Measurements from ENCODE around the gene C1orf21.

The C1orf21 gene

DNA sequence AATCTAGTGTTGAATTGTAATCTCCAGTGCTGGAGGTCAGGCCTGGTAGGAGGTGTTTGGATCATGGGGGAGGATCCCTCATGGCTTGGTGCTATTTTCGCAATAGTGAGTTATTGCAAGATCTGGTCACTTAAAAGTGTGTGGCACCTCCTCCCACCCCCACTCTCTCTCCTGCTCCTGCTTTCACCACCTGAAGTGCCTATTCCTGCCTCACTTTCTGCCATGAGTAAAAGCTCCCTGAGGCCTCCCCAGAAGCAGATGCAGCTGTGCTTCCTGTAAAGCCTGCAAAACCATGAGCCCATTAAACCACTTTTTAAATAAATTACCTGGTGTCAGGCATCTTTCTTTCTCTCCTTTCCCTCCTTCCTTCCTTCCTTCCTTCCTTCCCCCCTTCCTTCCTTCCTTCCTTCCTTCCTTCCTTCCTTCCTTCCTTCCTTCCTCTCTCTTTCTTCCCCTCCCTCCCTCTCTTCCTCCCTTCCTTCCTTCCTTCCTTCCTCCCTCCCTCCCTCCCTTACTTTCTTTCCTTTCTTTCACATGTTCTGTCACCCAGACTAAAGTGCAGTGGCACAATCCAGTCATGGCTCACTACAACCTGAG is 172.4 kb downstream of the C1orf21 start:
- no peak for DNase-seq

DNA sequence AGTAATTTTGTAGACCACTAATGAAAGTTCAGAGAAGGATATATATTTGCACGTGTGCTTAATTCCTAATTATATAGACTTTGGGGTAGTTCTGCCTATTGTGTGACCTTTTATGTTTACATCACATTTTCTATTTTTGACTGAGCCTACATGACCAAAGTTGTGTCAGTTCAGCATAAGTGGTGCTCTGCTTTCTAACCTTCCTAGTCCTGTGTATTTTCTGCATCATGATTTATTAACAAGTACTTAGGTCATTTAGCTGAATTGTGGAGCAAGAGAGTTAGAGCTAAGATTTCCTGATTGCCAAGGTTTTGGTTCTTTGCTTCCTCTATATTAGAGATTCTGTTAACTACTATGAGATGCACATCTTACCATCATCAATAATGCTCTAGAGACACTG is 176.0 kb downstream of the C1orf21 start:
- no peak for DNase-seq

DNA sequence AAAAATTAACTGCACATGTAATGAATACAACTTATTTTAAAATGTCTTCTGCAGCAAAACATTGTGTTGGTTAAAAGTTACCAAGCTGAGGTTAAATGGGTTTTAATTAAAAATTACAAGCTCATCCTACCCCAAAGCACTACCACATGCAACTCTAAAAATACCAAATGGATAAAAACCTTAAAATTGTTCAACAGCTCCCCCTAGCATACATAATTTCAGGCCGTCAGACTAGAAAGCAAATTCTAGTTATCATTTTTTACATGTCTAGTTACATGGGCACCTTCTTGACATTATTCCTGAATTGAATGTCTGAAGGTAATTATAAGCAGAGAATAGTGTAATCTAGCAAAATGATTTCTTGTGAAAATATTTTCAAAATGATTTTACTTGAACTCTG is 176.5 kb downstream of the C1orf21 start:
- DNase-seq = no peak

DNA sequence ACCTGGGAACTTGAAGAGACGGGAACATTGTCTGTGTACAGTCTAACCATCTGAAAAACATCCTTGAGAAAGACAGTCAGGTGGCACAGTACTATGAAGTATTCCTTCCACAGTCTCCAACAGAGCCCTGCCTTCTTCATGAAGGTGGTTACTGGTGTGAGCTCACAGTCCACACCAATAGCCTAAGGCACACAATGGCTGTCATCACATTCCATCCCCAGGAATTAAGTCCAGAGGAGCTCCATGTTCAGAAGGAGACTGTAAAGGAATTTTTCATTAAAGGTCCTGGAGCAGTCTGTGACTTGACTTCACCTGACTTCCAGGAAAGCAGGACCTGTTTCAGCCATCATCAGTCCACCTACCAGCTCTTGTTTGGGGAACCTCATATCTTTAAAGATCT is 180.2 kb downstream of the C1orf21 start:
- DNase-seq = no peak

DNA sequence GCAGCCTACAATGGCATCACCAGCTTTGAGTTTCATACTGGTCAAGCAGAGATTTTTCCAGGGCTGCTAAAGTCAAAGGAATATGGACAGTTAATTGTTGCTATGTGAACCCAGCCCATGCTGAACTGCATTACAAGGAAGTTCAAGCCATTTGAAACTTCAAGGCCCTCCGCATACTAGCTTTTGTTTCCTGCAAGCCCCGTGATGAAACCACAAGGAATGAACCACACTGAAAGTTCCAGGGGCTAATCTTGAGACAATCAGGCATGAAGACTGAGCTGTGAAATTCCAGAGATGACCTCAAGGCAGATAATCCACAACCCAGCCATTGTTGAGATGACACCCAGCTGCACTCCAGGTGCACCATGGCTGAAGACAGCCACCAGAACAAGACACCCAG is 180.8 kb downstream of the C1orf21 start:
- DNase-seq = no peak

DNA sequence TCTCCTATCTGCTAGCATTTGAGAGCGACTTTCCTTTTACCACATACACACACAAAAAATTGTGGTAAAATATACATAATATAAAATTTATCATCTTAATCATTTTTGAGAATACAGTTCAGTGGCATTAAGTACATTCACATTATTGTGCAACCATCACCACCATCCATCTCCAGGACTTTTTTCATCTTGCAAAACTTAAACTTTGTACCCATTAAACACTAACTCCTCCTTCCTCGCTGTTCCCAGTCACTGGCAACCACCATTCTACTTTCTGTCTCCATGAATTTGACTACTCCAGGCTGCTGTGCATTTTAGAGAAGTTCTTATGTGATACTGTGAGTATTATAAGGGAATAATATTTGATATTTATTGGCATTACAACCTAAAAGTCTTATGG is 181.3 kb downstream of the C1orf21 start:
- DNase-seq = no peak

DNA sequence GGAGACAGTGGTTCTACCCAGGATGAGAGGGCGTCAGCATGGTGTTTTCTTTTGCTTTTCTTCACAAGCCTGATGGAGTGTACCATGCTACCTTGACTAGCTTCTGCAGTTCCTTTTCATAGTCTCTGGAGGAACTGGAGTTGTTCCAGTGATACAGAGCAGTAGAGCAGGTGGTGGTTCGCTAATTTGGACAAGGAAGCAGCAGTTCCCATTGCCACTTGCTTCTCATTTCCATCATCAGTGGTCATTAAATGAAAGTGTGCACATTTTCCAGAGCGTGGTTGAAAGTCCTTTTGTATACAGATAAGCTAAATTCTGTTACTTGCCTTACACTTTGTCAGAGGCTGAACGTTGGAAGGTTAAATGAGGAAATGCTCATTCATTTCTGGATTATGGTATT is 182.3 kb downstream of the C1orf21 start:
- no peak for DNase-seq

DNA sequence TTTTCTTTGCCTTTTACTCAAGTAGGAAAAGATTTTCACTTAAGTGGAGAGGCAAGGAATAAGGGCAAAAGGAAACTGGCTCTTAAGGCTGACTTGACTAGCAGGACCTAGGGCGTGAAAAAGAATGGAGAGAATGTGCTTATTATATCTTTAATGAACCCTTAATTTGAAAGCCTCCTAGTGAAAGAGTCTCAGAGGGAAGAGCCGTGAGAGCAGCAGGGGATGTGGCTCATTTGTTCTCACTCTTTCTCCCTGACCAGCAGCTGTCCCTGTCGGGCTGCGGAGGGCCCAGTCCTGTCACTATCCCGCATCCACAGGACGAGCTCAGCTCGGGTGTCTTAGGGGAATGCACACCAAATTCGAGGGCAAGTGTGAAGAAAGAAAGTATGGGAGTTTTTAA is 187.8 kb downstream of the C1orf21 start:
- DNase-seq = no peak

DNA sequence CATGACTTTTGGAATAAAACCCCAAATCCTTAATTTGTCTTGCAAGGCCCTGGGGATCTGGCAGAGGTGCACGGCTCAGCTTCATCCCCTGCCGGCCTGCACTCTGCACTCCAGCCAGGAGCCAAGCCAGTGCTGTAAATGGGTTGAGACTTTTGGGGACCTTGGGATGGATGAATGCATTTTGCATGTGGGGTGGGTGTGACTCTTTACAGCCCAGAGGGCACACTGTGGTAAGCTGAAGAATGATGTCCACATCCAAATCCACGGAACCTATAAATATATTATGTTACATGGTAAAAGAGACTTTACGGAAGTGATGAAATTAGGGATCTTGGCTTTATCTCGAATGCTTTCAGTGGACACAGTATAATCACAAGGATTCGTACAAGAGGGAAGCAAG is 190.0 kb downstream of the C1orf21 start:
- DNase-seq = no peak

DNA sequence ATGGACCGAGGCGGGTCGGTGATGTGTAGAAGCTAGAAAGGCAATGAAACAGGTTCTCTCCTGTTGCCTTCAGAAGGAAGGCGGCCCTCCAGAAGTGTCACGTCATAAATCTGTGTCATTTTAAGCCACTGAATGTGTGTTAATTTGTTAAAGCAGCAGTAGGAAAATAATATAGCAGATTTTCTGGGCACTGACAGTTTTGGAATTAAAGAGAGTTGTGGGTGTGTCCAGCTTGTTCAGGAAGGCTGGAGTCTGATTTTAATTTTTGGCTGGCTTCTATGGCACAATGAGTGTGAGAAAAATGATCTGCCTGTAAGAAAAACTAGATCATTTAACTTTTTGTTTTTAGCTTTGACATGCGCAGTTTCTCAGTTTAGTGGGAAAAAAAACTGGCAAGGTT is 190.5 kb downstream of the C1orf21 start:
- no peak for DNase-seq

DNA sequence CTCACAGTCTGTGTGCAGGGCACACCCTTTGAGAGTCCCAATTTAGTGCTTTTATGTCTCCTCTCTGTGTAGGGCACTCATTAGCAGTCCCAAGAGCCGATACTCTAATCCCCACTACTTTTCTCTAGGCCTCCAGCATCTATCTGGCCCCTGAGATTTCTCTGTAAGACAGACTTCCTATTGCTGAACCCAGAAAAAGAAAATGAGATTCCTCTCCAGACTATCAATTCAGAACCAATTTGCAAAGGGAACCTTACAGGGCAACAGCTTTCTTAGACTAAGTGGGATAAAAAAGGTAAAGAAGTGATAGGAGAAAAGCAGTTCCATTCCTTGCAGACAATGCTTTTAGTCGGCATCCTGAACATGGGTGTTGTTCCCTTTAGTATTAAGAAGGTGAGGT is 195.6 kb downstream of the C1orf21 start:
- no peak for DNase-seq

DNA sequence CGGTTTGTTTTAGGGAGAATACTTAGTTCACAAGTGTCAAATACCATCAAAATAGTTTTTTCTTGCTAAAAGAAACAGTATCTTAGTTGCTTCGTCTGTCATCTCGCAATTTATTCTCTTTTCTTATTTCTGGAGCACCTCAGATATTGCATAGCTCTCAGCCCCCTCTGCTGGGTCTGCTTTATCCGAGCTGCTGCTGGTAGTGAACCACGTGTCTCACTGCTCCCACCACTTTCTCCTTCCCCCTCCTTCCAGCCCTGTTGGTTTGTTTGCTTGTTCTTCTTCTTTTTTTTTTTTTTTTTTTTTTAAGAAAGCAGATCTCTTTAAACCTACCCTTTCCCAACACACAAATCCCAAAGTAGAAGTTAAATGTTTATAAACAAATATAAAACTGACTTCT is 197.0 kb downstream of the C1orf21 start:
- DNase-seq = no peak

DNA sequence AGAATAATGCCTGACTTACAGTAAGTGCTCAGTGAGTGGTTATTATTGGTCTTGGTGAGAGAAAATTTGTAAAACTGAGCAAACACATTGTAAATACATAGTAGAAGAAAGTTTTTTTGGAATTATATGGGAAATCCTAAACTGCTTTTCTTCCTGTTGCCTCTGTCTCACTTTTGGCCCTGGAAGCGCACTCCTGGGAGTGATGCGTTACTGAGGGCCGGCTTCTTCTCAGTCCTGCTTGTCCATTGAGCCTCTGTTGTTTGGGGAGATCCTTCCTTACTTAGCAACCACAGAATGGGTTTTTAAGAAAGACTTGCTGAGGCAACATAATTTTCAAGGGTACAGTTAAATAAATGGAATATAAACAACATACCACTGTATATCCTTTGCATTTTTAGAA is 201.9 kb downstream of the C1orf21 start:
- DNase-seq = no peak

DNA sequence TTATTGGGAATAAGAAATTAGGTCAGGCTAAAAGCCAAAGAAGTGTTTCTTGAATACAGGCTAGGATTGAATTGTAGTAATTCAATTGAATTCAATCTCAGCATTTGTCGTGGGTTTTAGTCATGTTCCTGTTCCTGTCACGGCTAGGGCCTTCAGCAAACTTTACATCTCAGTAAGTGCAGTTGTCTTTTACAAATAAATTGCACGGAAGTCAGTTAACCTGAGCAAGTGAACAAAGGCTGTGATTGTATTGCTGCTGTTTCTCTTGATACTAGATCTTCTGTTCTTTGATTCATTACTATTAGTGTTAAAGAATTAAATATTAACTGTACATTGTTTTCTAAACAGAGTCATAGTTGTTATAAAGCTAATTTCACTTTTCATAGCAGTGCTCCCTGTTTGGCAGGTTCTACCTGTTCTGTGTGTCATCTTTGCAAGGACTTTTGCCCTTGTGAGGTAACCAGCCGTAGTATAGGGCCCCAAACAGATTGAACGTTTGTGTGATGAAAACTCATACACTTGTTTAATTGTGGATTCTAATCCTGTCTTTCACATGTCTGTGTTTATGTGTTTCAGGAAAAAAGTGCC is 203.4 kb downstream of the C1orf21 start:
- DNase-seq = no peak

DNA sequence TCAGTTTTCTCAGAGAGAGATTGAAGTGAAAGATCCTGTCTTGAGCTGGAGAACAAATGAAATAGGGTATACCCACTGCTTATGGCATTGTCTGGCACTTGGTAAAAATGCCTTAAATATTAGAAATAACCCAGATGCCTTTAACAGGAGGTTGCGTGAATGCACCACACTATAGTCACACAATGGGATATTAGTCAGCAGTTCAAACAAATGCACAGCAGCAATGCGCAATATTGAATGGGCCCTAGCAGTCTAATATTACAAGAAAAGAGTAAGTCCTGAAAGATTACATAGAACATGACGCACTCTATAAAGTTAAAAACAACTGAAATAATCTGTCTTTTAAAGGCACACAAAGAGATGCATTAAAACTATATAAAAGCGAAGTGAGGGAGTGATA is 206.8 kb downstream of the C1orf21 start:
- no peak for DNase-seq

DNA sequence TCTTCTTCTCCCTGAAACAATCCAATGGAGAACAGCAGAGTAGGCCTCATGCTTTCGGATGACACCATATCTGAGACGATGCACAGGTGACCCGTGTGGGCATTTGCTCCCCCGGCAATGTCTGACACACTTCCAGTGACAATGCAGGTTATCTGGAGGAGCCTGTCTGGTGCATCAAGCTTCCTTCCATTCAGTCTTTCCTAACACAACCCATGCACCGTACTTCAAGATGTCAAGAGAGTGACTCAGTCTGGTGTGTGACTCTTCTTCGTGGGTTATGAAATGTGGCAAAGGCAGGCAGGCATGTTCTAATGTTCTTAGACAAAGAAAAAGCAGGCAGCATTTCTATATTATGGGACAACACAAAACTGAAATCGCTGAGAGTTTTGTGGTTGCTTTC is 208.8 kb downstream of the C1orf21 start:
- no peak for DNase-seq

DNA sequence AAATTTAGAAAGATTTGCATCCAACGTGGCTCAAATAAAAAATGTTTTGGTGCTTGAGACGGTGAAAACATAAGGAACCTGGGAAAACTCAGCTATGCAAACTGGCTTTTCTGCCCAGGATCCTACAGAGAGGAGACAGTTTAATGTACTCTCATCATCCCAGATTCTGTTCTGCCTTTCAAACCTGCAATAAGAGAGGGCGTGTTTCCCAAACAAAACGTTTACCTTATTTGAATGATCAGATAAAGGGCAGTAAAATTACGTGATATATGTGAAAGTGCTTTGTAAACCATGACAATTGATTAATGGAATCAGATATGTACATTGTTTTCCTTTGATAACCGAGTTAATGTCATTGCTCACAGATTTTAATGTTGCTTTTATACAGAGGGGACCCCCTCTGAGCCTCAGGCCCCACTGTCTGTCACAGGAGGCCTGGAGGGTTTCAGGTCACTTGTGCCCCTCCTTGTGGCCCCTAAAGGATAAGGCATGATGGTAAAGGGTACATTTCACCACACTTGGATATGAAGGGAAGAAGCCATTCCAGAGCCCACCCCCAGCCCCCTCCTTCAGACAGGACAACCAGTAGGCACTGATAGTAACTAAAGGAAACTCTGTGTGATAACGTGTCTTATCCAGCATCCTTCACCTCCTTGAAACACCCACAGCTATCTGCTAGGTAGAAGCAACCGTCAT is 210.3 kb downstream of the C1orf21 start:
- no peak for DNase-seq

DNA sequence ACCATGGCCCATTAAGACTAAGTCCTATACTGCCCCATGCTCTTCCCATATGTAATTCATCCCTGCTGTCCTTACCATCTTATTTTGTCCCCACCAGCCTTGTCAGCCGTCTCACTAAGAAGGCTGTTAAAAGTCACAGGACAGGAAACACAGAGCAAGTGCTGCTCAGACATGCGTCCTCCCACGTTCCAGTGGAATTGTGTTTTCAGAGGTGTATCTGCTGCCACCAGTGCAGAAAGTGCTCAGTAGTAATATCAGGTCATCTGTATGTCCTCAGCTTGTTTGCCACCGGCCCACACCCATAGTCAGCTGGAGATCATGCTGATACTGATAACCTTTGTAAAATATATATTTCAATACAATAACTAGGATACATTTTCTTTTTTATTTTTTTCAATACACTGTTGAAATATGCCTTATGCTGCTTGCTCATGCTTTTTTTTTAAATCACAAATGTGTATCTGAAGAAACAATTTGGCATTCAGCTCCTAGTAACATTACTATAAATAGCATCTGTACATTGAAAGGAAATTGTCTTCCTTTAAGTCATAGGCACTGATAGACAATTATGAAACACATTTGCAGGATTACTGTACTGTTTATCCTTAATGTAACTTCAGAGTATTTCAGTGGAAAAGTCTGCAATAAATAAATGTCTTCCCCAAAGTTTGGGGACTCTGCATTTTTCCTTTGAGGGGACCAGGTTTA is 211.0 kb downstream of the C1orf21 start:
- no peak for DNase-seq

DNA sequence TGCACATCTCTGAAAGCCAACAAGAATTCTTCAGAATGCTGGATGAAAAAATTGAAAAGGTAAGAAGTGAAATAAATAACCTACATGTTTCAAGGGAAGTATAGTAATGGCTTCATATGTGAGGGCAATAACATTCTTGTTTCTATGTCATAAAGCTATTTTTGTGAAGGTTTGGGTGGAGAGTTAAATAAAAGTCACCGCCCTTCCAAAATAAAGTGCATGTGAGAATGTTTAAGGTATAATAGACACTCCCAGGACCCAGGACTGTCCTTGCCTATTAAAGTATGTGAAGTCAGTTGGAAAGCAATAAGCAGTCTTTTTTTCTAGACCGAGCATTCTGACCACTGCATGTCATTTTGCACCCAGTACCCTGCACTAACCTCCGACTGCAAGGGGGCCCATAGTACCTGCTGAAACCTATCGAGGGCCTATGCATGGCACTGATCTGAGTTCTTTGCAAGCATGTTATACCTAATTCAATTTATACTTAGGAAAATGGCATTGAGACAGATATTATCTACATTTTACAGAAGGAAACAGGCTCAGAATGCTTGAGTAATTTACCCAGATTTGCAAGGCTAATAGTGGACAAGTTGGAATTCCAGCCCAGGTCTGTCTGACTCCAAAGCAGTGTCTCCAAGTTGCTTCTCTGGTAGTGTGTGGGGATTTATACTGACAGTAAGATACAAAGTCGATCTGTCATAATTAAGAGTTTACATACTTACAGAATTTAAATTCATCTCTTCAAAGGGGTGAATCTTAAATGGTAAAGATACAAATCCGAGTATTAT is 211.8 kb downstream of the C1orf21 start:
- DNase-seq = no peak

DNA sequence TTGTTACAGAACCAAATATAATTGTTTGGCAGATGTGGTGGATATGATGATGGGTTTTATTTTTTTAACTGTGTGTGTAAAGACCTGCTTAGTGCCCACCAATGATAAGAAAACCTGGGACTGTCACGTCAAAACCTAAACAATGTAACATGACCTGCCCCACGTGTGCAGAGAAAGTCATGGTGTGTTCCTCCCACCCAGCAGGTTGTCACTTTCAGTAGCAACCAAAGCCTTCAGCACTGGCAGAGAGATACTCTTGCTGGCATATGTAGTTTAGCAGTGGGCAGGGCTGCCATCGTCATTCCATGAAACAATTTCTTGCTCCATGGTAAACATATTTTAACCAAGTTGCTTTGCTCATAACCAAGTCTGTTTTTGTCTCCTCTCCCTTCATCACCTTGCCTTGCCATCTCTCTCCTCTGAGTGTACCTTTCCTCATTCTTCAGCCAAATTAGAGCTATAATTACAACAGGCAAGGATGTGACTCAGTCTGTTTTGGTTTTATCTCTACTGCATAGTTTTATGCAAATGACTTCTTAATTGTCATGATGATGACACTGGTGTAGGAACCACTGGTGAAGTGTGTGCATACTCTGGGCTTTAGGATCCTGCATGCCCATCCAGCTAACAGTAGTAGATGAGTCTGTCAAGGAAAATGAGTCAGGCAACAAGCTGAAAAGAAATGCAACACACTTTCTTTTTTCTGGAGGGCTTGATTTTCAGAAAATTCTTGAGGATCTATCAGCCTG is 217.5 kb downstream of the C1orf21 start:
- no peak for DNase-seq

DNA sequence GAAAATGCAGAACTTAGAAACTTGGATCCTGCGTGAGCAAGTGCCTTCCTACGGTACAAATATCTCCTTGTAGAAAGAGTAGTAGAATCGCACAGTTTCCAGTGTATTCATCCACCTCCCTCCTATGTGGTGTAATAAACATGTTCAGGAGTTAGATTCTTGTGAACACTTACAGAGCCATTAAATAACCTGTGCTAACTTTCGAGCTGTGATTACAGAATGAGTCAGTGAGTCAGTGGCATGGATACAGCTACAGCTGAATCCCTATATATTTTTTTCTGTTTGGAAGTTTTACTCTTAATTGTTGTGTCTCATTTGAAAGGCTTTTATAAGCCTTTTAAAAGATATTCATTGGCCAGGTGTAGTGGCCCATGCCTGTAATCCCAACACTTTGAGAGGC is 219.1 kb downstream of the C1orf21 start:
- no peak for DNase-seq

DNA sequence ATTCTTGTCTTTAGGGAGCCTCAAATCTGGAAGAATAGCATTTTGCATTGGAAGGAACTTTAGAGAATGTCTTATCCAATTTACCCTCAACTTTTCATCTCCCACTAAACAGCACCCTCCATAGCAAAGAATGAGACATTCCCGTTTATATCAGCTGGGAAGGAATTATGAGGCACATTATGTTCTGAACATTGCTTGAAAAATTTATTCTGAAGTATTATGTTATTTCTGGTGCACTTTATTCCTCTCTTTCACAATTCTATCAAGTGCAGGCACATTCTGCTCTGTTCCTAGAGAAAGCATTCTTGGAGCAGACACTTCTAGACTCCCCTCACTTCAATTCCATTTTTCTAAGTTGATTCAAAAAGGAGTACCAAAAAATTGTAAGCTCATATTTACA is 220.0 kb downstream of the C1orf21 start:
- no peak for DNase-seq

DNA sequence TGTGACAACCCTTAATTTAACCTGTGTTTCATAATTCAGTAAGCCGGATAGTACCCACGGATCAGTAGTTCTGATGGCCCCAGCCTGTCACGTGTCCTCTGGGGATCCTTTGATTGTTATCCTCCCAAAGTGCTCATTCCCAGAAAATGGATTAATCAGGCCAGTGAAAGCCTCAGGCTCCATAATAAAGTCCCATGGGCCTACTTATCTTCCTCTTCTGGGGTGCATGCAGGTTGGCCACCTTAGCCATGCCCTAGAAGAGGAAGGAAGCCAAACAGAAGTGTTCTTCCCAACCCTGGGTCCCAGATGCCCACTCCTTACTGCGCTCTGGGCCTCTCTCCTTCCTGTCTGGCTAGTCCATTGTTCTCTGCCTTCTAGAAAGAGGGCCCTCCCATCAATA is 221.8 kb downstream of the C1orf21 start:
- no peak for DNase-seq

Data from stimulated activated CD4-positive, alpha-beta T cell treated with anti-CD3 and anti-CD28 coated beads, Interleukin-4, amount 100 ng/mL, for 24 hours (primary cell).